SHP77 (cell line): ENCODE results near the gene IQCN.
A peak's percentile ranks its signal among the peaks of the same experiment; 100 is the strongest.

Source experiments
- DNase-seq, 2 experiments: peaks; one replicate each; lab custom pipeline; 2025; lab: John Stamatoyannopoulos, UW

IQCN gene

GRCh38 chr19:18286973-18287635 lies 12.9 kb upstream of the IQCN start:
- no peak for DNase-seq

GRCh38 chr19:18284712-18285360 lies 10.6 kb upstream of the IQCN start:
- DNase-seq = no peak

DNA sequence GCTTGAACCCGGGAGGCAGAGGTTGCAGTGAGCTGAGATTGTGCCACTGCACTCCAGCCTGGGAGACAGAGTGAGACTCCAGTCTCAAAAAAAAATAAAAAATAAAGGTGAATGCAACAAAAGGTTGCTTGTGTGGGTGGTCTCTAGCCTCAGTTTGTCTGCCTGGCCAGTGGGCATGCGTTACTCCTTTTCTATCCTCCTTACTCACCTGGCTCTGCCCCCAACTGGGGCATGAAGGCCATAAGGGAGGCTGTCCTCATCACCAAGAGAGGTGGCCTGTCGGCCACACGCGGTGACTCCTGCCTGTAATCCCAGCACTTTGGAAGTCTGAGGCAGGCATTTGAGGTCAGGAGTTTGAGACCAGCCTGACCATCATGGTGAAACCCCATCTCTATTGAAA lies 9.1 kb upstream of the IQCN start:
- no peak for DNase-seq

DNA sequence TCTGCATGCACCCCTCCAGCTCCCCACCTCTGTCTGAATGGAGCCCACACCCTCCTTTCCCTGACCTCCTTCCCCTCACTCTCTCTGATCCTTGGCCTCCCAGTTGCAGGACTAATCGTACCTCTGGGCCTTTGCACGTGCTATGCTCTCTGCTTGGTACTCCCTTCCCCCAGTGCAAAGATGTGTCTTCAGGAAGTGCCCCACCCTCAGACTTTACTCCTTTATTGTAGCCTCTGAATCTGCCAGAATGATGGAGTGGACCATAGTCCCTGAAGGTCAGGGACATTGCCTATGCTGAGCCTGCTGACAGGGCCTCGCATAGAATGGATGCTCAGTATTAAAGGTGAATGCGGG lies 8.5 kb upstream of the IQCN start:
- DNase-seq = no peak

DNA sequence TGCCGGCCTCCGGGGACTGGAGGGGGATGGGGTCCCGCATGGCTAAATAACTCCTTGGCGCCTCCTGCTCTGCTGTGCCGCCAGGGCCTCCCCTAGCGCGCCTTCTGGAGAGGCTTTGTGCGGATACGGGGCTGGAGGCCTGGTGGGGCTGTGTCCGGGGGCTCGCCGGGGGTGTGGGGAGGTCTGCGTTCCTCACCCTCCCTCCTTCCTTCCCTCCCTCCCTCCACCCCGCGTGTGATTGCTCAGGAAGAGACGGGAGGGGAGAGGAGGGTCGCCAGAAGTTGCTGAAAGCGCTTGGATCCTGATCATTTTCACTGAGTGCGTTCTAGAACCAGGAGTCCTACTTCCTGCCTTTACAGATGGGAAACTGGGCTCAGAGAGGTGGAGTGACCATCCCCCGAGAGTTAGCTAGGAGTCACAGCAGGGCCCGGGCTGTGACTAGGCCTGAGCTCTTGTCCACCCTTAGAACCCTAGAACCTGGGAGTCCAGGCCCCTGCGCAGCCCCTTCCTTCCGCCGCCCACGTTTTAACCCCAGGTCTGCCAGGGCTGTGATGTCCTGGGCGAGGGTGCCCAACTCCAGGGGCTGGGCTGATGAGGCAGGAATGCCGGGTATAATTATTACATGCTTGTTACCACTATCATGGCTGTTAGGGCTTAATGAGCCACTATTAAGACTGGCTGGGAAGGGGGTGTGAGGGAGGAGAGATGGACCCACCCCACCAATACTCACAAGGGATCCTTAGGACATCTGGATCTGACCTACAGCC lies 8.0 kb upstream of the IQCN start:
- DNase-seq = peak in 1 of 2 experiments; percentile 88

GRCh38 chr19:18281082-18282020 lies 7.1 kb upstream of the IQCN start, which contains the start of gene JUND:
Gene JUND (minus strand): TSS chr19:18281622. CDS start chr19:18281484, 138 bp downstream.
- peak; percentile 89 to 95 for DNase-seq

DNA sequence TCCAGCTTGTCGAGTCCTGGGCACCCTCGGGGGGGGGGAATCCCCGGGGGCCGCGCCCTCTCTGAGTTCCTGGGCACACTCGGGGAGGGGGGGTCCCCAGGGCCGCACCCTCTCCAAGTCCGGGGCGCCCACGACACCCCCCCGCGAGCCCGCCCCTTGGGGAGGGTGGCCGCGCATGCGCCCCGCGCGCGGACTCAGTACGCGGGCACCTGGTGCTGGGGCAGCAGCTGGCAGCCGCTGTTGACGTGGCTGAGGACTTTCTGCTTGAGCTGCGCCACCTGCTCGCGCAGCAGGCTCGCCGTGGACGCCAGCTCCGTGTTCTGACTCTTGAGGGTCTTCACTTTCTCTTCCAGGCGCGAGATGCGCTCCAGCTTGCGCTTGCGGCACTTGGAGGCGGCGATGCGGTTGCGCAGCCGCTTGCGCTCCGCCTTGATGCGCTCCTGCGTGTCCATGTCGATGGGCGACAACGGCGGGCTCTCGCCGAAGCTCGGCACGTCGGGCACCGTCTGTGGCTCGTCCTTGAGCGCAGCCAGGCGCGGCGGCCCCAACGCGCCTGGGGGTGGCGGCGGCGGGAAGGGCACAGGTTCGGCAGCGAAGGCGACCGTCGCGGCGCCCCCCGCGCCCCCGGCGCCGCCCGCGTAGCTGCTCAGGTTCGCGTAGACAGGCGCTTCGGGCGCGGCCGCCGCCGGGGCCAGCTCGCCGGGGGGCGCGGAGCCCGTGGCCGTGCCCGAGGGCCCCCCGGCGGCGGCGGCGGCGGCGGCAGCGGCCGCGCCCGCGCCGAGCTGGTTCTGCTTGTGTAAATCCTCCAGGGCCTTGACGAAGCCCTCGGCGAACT lies 6.2 kb upstream of the IQCN start:
- DNase-seq = peak; percentile 76 to 78

DNA sequence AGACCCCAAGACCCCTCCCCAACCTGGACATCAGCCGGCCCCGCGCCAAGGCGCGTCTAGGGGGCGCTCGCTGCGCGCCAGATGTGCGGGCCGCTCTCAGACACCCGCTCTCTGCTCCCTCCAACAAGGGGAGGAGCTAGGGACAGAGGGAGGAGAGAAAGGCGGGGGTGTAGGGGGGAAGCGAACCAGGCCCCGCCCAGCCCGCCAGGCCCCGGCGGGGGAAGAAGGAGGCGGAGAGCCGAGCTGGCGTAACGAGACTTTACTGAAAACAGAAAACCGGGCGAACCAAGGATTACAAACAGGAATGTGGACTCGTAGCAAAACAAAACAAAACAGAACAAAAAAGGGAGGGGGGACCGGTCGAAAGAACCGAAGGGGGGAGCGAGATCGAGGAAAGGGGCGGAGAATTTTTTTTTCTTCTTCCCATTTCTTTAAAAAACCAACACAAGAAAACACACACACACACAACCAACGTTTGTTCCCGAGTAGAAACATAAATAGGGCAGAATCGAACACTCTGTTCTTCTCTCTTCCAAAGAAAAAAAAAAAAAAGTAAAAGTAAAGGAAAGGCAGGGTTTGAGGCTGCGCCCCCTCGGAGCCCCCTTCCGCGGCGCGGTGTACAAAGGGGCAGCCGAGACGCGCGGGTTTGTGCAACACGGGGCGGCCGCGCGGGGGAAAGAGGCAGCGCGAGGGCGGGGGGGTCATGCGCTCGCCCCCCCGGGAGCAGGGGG lies 5.4 kb upstream of the IQCN start:
- peak; percentile 87 for DNase-seq

GRCh38 chr19:18279266-18279515 lies 4.9 kb upstream of the IQCN start:
- no peak for DNase-seq

GRCh38 chr19:18278521-18279265 lies 4.4 kb upstream of the IQCN start:
- DNase-seq = no peak

GRCh38 chr19:18274781-18275356 lies 617 bp upstream of the IQCN start:
- DNase-seq = no peak

DNA sequence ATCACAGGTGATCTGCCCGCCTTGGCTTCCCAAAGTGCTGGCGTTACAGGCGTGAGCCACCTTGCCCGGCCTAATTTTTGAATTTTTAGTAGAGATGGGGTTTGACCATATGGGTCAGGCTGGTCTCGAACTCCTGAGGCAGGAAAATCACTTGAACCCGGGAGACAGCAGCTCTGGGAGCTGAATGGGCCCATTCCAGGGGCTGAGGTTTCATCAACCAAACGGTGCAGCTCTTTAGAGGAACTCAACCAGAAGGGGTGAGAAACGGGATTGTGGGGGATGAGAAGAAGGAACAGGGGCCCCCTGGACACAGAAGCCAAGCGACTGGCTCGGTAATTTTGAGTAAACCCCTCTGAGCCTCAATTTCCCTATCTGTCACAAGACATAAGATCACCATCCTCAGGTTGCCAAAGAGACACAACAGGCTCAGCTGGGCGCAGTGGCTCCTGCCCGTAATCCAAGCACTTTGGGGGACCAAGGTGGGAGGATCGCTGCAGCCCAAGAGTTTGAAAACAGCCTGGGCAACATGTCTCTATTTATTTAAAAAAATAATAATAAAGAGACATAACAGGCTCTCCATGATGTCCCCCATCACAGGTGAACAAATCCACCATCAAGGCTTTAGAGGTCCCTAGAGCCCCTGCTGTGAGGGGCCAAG lies 562 bp downstream of the IQCN start:
- DNase-seq = no peak

GRCh38 chr19:18271433-18271841 lies 2.8 kb downstream of the IQCN start:
- no peak for DNase-seq

GRCh38 chr19:18270326-18270725 lies 3.9 kb downstream of the IQCN start:
- no peak for DNase-seq

- DNase-seq = no peak
Observed at GRCh38 chr19:18269070-18269723, 5.1 kb downstream of the IQCN start.

DNA sequence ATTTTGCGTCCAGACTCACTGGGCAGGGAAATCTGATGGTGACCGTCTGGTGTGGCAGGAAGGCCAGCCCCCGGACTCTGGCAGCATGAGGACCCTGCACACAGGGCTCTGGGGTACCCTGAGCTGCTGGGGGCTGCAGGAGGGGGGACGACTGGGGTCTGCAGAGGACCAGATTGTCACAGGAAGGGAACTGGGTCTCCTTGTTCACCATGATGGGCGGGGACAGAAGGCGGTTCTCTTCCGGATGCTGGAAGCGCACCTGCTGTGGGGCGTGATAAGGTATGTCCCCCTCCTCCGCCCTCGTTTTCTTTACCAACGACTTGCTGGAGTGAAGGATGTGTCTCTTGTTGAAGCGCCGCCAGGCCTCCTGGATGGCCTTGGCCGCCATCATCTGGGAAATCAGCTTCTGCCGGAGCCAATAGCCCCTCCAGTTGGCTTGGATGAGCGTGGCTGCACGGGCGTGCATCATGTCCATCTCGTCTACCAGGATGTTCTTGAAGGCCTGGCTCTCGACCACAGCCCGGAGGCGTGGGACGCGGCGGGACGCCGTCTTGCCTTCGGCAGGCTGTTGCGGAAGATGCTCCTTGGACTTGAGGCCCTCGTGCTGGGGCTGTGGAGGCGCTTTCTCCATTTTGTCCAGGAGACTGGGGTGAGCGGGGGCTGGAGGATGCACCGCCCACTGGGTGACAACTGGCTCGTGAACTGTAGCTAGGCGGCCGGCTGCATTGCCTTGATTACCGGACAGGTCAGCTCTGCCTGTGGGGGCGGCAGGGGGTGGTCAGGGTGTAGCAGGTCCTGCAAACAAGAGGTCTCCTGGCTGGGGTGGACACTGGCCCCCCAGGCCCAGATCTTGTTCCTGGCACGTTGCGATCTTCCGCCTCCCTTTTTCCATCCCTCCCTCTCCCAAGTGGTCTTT lies 7.2 kb downstream of the IQCN start:
- DNase-seq = no peak

DNA sequence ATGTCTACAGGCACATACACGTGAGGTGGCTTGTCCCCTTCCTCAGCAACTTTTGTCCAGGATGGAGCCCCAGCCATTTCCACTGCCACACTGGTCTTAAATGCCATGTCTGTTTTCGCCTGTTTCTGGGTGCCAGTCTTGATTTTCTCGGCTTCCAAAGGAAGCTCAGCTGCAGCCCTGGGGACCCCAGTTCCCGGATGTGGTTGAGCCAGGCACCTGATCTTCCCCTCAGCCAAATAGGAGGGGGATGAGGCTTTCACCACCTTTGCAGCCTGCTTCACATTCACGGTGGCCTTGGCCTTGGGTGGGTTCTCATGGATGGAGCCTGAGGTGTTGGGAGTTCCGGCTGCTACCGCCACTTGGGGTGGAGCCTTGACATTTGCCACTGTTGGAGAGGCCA lies 8.7 kb downstream of the IQCN start:
- no peak for DNase-seq
